Upper lobe of left lung (tissue), 6 donors: ENCODE data around the gene ALKBH5. TPM values are rescaled to one million over a fixed set of nuclear protein-coding genes. Genes with fewer than 3 reads are reported as not detected.

Experiments used
- ATAC-seq, 2 donors: fragments of 200-7000 bp; cut with Tn5 transposase; one replicate each; pipeline ENCODE4 v1.9.1; 2022; ENCODE audit warnings: mild to moderate bottlenecking in 2 of 2, moderate library complexity in 2 of 2; ENCODE audit not compliant: low FRiP score in 2 of 2
- DNase-seq, 2 donors: peaks; one replicate each; pipeline ENCODE4 v3.0.0-alpha.2; 2019 to 2020
- H3K27ac ChIP-seq, 4 donors: fragments of 200-600 bp; sonication (generic); one replicate each; pipeline ENCODE4 v1.5.1; 2016 to 2019
- H3K27me3 ChIP-seq, 4 donors: fragments of 200-600 bp; sonication (generic); one replicate each; pipeline ENCODE4 v1.5.1; 2017 to 2019
- H3K36me3 ChIP-seq, 4 donors: fragments of 200-600 bp; sonication (generic); one replicate each; pipeline ENCODE4 v1.5.1; 2016 to 2019
- H3K4me1 ChIP-seq, 4 donors: fragments of 200-600 bp; sonication (generic); one replicate each; pipeline ENCODE4 v1.5.1; 2018 to 2019
- H3K4me3 ChIP-seq, 4 donors: fragments of 200-600 bp; sonication (generic); one replicate each; pipeline ENCODE4 v1.5.1; 2017 to 2019; ENCODE audit warnings: mild to moderate bottlenecking in 2 of 4, moderate library complexity in 1 of 4
- H3K9me3 ChIP-seq, 4 donors: fragments of 200-600 bp; sonication (generic); one replicate each; pipeline ENCODE4 v1.5.1; 2018 to 2019
- EP300 ChIP-seq, 4 donors: sonication (generic); formaldehyde crosslinking; IDR thresholded peaks; one replicate each; pipeline ENCODE4 v1.5.1; 2017; ENCODE audit warnings: antibody characterized with exemption in 4 of 4, control low read depth in 2 of 4
- POLR2A ChIP-seq, 4 donors: fragments of 450-650 bp; IDR thresholded peaks; one replicate each; pipeline ENCODE4 v1.5.1; 2016 to 2017; ENCODE audit warnings: antibody characterized with exemption in 4 of 4, mild to moderate bottlenecking in 2 of 4
- POLR2AphosphoS5 ChIP-seq, 2 donors: sonication (generic); formaldehyde crosslinking; IDR thresholded peaks; one replicate each; pipeline ENCODE4 v1.5.1; 2017; ENCODE audit warnings: antibody characterized with exemption in 2 of 2
- WGBS, 2 donors: methylation state at CpG; one replicate each; pipeline ENCODE4 v1.1.5; 2017 to 2018; 5-methylcytosine and 5-hydroxymethylcytosine counted together
- total RNA-seq, 6 donors: library from RNA; depleted of rRNA in 4 of 6; stranded (reverse); fragments of >200 nt in 4 of 6; gene quantifications; one replicate each; pipeline versions ENCODE4 v1.1.0 to v1.2.1, GENCODE V29; 2016 to 2021
- TF ChIP-seq, protein P1 (sequence below), 6 experiments: fragments of 450-650 bp in 4 of 6; fragments of 200-600 bp in 2 of 6; sonication (generic) in 2 of 6; IDR thresholded peaks; one replicate each; pipeline ENCODE4 v1.5.1; 2016 to 2019; ENCODE audit warnings: antibody characterized with exemption in 6 of 6
- donor health status: DM: no; HTN: no; CAD: no; lungs with moderate emphysema.
- donor health status: DM: no; HTN: yes; CAD: no; lungs with severe emphysema.

Gene ALKBH5
- total RNA-seq, 6 donors from 2014 or later, result 63.9 to 112 (median 94.7) TPM

DNA sequence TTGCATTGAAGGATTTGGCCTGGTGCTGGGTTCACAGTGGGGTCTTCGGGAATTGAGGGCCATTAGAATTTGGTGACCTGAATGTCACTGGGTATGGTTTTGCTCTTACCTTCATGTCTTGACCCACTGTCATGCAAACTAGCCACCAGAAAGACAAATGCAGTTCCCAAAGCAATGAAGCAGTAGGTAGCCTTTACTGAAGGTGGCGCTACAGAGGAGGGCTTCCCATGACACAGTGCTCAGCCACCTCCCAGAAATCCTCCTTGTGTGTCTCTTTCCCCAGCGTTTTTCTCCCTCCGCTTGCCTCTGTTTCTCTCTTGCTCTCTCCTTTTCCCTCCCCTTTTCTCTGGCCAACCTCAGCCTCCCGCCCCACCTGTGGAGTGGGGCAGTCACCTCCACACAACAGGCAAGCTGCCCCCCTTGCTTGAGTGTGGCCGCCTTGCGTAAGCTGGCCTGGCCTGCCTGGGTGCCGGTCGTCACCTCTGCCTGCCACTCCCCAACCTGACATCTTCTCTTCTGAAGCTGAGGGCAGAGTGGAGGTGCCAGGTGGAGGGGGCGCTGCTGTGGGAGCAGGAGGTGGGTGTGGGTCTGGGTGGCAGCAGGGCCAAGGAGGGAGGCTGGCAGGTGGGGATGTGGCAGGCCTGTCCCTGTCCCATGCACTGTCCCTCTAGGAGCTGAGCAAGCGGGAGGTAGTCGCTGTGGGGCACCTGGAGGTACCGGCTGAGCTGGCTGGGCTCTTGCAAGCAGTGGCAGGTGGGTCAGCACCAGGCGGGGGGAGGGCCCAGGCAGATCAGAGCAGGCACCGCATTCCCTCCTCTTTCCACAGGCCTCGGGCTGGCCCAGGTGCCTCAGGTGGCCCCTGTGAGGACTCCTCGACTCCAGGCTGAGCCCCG lies 40.3 kb upstream of the ALKBH5 start:
- Histone ChIP-seq H3K4me1 (peaks cover 0 to 10% (median 5%) of the 10 kb centered on the region in 4 donors), H3K4me3 (peak overlapping the region in 1 of 4 donors; percentile 3), H3K27ac (peak overlapping the region in 1 of 4 donors; percentile 21), H3K27me3 (no peaks in the 10 kb centered on the region), H3K36me3 (no peaks in the 10 kb centered on the region), H3K9me3 (no peaks in the 10 kb centered on the region)
- ATAC-seq, result no peak
- peak; percentile 56 to 79 for DNase-seq
- no peak for TF ChIP-seq EP300 (IDR thresholded peaks at IDR 0.05)
- TF ChIP-seq, protein P1, sequence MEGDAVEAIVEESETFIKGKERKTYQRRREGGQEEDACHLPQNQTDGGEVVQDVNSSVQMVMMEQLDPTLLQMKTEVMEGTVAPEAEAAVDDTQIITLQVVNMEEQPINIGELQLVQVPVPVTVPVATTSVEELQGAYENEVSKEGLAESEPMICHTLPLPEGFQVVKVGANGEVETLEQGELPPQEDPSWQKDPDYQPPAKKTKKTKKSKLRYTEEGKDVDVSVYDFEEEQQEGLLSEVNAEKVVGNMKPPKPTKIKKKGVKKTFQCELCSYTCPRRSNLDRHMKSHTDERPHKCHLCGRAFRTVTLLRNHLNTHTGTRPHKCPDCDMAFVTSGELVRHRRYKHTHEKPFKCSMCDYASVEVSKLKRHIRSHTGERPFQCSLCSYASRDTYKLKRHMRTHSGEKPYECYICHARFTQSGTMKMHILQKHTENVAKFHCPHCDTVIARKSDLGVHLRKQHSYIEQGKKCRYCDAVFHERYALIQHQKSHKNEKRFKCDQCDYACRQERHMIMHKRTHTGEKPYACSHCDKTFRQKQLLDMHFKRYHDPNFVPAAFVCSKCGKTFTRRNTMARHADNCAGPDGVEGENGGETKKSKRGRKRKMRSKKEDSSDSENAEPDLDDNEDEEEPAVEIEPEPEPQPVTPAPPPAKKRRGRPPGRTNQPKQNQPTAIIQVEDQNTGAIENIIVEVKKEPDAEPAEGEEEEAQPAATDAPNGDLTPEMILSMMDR (IDR thresholded peaks at IDR 0.05), result peak in 3 of 6 experiments; percentile 6 to 45 (median 36)
- TF ChIP-seq POLR2AphosphoS5 (IDR thresholded peaks at IDR 0.05), result no peak
- TF ChIP-seq POLR2A (IDR thresholded peaks at IDR 0.05), result no peak
- WGBS, 2 donors, result 52 to 76% methylated on average over 14 to 17 of the region's 18 CpGs

DNA sequence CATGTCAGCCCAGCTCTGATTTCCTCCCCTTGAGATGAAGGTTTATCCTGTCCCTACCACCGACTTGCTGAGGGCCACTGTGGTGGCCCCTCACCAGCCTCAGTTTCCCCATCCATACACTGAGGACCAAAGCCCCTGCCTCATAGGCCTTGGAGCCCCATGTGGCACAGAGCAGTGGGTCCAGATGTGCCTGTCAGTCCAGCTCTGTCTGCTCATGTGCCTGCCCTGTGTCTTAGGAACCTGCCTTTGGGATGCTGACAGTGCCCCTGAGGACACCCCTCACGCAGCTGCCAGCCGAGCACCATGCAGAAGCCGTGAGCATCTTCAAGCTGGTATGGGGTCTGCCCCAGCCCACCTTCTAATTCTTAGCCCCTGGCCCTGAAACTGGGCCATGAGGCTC lies 39.4 kb upstream of the ALKBH5 start:
- Histone ChIP-seq H3K27me3 (no peaks in the 10 kb centered on the region), H3K4me1 (peaks cover 0 to 10% (median 5%) of the 10 kb centered on the region in 4 donors), H3K27ac (no peak overlapping the region), H3K9me3 (no peaks in the 10 kb centered on the region), H3K36me3 (no peaks in the 10 kb centered on the region), H3K4me3 (no peak overlapping the region)
- no peak for ATAC-seq
- WGBS, 2 donors, result 83 to 91% methylated on average over 4 of the region's 4 CpGs
- no peak for DNase-seq
- TF ChIP-seq POLR2AphosphoS5 (IDR thresholded peaks at IDR 0.05) (no peak), EP300 (IDR thresholded peaks at IDR 0.05) (no peak), POLR2A (IDR thresholded peaks at IDR 0.05) (no peak)
- TF ChIP-seq, protein P1 (IDR thresholded peaks at IDR 0.05), result no peak

DNA sequence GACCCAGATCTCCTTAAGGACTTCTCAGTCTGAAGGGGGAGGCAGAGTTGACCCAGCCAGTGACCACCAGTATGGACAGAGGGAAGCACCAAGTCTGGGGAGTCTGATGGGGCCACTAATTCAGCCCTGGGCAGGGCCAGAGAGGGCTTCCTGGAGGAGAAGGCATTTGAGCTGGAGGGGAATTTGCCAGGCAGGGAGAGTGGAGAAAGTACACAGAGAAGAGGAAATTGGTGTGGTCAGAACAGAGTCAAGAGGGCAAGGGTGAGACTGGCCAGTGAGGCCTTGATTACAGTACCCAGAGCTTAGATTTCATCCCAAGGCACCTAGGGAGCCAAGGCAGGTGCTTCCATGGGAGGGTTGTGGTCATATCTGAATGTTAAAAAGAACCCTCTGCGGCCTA lies 38.8 kb upstream of the ALKBH5 start:
- ATAC-seq, result no peak
- Histone ChIP-seq H3K36me3 (no peaks in the 10 kb centered on the region), H3K9me3 (no peaks in the 10 kb centered on the region), H3K27ac (no peak overlapping the region), H3K4me1 (peaks cover 0 to 10% (median 5%) of the 10 kb centered on the region in 4 donors), H3K27me3 (no peaks in the 10 kb centered on the region), H3K4me3 (no peak overlapping the region)
- WGBS, 2 donors, result 85 to 90% methylated on average over 1 of the region's 1 CpG
- TF ChIP-seq, protein P1 (IDR thresholded peaks at IDR 0.05), result no peak
- TF ChIP-seq POLR2AphosphoS5 (IDR thresholded peaks at IDR 0.05) (no peak), EP300 (IDR thresholded peaks at IDR 0.05) (no peak), POLR2A (IDR thresholded peaks at IDR 0.05) (no peak)
- no peak for DNase-seq

DNA sequence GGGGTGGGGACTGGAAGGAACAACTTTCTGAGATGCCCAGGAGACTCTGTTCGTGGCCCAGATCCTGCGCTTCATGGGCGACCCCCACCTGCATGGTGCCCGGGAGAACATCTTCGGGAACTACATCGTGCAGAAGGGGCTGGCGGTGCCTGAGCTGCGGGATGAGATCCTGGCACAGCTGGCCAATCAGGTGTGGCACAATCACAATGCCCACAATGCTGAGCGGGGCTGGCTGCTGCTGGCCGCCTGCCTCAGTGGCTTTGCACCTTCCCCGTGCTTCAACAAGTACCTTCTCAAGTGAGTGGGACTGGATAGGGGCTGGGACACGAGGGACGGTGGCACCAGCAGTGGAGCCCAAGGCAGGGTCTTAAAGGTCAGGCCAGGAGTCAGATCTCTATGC lies 37.8 kb upstream of the ALKBH5 start:
- Histone ChIP-seq H3K4me3 (no peak overlapping the region), H3K27ac (no peak overlapping the region), H3K27me3 (no peaks in the 10 kb centered on the region), H3K4me1 (peaks cover 0 to 10% (median 4%) of the 10 kb centered on the region in 4 donors), H3K9me3 (no peaks in the 10 kb centered on the region), H3K36me3 (no peaks in the 10 kb centered on the region)
- no peak for TF ChIP-seq EP300 (IDR thresholded peaks at IDR 0.05)
- no peak for TF ChIP-seq POLR2A (IDR thresholded peaks at IDR 0.05)
- TF ChIP-seq POLR2AphosphoS5 (IDR thresholded peaks at IDR 0.05), result no peak
- TF ChIP-seq, protein P1 (IDR thresholded peaks at IDR 0.05), result no peak
- WGBS, 2 donors, result 86 to 94% methylated on average over 9 to 13 of the region's 13 CpGs
- DNase-seq (peak in 1 of 2 donors; percentile 57), ATAC-seq (no peak)
